ENCODE data around the gene LIMK2.

Gene LIMK2

GRCh38 chr22:31268281-31268680 lies 56.2 kb downstream of the LIMK2 start:
- no peak overlapping the region for H3K4me3 ChIP-seq (ENCODE audit: low read depth, low read length)
- in situ Hi-C loops (cut with HindIII; ENCODE audit: low sequenced_read_pairs): no loop called here
- no peak for TF ChIP-seq CTCF (IDR thresholded peaks at IDR 0.05; ENCODE audit: low read depth, low read length)
- DNase-seq (ENCODE audit: low read depth, low spot score): no peak

- H3K4me3 ChIP-seq (ENCODE audit: low read depth, low read length): no peak overlapping the region
- DNase-seq (ENCODE audit: low read depth, low spot score): no peak
- TF ChIP-seq CTCF (IDR thresholded peaks at IDR 0.05; ENCODE audit: low read depth, low read length): no peak
- in situ Hi-C loops (cut with HindIII; ENCODE audit: low sequenced_read_pairs): no loop called here
Observed at GRCh38 chr22:31269892-31270579, 57.9 kb downstream of the LIMK2 start.

GRCh38 chr22:31271026-31271425 lies 58.9 kb downstream of the LIMK2 start:
- no peak for TF ChIP-seq CTCF (IDR thresholded peaks at IDR 0.05; ENCODE audit: low read depth, low read length)
- H3K4me3 ChIP-seq (ENCODE audit: low read depth, low read length): no peak overlapping the region
- in situ Hi-C loops (cut with HindIII; ENCODE audit: low sequenced_read_pairs): no loop called here
- DNase-seq (ENCODE audit: low read depth, low spot score): no peak

- no peak for TF ChIP-seq CTCF (IDR thresholded peaks at IDR 0.05; ENCODE audit: low read depth, low read length)
- DNase-seq (ENCODE audit: low read depth, low spot score): no peak
- in situ Hi-C loops (cut with HindIII; ENCODE audit: low sequenced_read_pairs): no loop called here
- no peak overlapping the region for H3K4me3 ChIP-seq (ENCODE audit: low read depth, low read length)
Observed at GRCh38 chr22:31271485-31271884, 59.4 kb downstream of the LIMK2 start.

GRCh38 chr22:31272522-31273446 lies 60.7 kb downstream of the LIMK2 start:
- no peak overlapping the region for H3K4me3 ChIP-seq (ENCODE audit: low read depth, low read length)
- DNase-seq (ENCODE audit: low read depth, low spot score): peak; percentile 57
- in situ Hi-C loops (cut with HindIII; ENCODE audit: low sequenced_read_pairs): no loop called here
- peak; percentile 79 for TF ChIP-seq CTCF (IDR thresholded peaks at IDR 0.05; ENCODE audit: low read depth, low read length)

- no peak for TF ChIP-seq CTCF (IDR thresholded peaks at IDR 0.05; ENCODE audit: low read depth, low read length)
- in situ Hi-C loops (cut with HindIII; ENCODE audit: low sequenced_read_pairs): no loop called here
- no peak overlapping the region for H3K4me3 ChIP-seq (ENCODE audit: low read depth, low read length)
- no peak for DNase-seq (ENCODE audit: low read depth, low spot score)
Observed at GRCh38 chr22:31274017-31274416, 61.9 kb downstream of the LIMK2 start.

Data from astrocyte of the spinal cord (primary cell).